A549 (cell line): ENCODE results near the gene KLF4. TPM values are rescaled to one million over a fixed set of nuclear protein-coding genes. Genes with fewer than 3 reads are reported as not detected.
A peak's percentile ranks its signal among the peaks of the same experiment; 100 is the strongest.

Source experiments
- ATAC-seq, 2 experiments: fragments of 200-7000 bp in 1 of 2; fragments of >200 bp in 1 of 2; cut with Nextera tagmentation in 1 of 2; cut with Tn5 transposase in 1 of 2; 3 replicates each; pipeline versions ENCODE4 v1.8.0 to v1.9.1; 2018 to 2020; ENCODE audit warnings: mild to moderate bottlenecking in 1 of 2, moderate library complexity in 1 of 2
- CTCF ChIA-PET: fragments of 300-600 bp; sonication (Branson Sonifier 250); formaldehyde crosslinking; extraction: SDS; loops from one replicate; lab custom pipeline; 2021; ENCODE audit warnings: antibody characterized with exemption, inconsistent platforms; lab: Yijun Ruan, JAX
- POLR2A ChIA-PET: fragments of 350-600 bp; formaldehyde crosslinking; extraction: SDS; loops from one replicate; lab custom pipeline; 2021; ENCODE audit warnings: antibody characterized with exemption, inconsistent platforms; lab: Yijun Ruan, JAX
- DNase-seq, 2 experiments: peaks; one replicate each; pipeline versions ENCODE4 v3.0.0 to v3.0.0-alpha.2; 2011 to 2016; ENCODE audit warnings: low read depth in 1 of 2, low spot score in 1 of 2
- FAIRE-seq: peaks from 2 replicates; lab custom pipeline; 2011; peaks lifted over from hg19 to GRCh38; lab: Jason Lieb, UNC
- H3K27ac ChIP-seq, 2 experiments: fragments of >200 bp; sonication (Bioruptor Twin); formaldehyde crosslinking; 3 replicates each; pipeline ENCODE4 v1.5.1; 2016 to 2017
- H3K4me1 ChIP-seq: fragments of >200 bp; sonication (Bioruptor Twin); formaldehyde crosslinking; 3 replicates; pipeline ENCODE4 v1.6.1; 2016
- H3K4me2 ChIP-seq: fragments of >200 bp; sonication (Bioruptor Twin); formaldehyde crosslinking; 3 replicates; pipeline ENCODE4 v1.6.1; 2016
- H3K4me3 ChIP-seq: fragments of >200 bp; sonication (Bioruptor Twin); formaldehyde crosslinking; 3 replicates; pipeline ENCODE4 v1.5.1; 2016
- H3K9me3 ChIP-seq: fragments of >200 bp; sonication (Bioruptor Twin); formaldehyde crosslinking; 3 replicates; pipeline ENCODE4 v1.6.1; 2016
- ATOH8 ChIP-seq: fragments of 250-450 bp; sonication (Bioruptor Pico); IDR thresholded peaks from 2 replicates; pipeline ENCODE4 v1.5.0; 2020; ENCODE audit warnings: low read depth, mild to moderate bottlenecking, moderate library complexity
- BCL3 ChIP-seq: fragments of >200 bp; sonication (Bioruptor Twin); formaldehyde crosslinking; IDR thresholded peaks from 3 replicates; pipeline ENCODE4 v1.6.1; 2016
- CBX8 ChIP-seq: fragments of 200-600 bp; sonication (generic); IDR thresholded peaks from 2 replicates; pipeline ENCODE4 v1.6.1; 2016
- CEBPB ChIP-seq, 2 experiments: fragments of >200 bp in 1 of 2; sonication (Bioruptor Twin) in 1 of 2; formaldehyde crosslinking in 1 of 2; IDR thresholded peaks; 2 replicates each; pipeline ENCODE4 v1.6.1; 2012 to 2016
- CHD2 ChIP-seq: fragments of 150-350 bp; IDR thresholded peaks from 2 replicates; pipeline ENCODE4 v1.6.1; 2014; ENCODE audit warnings: low read length; ENCODE audit not compliant: partially characterized antibody
- CHD4 ChIP-seq: fragments of 200-600 bp; sonication (generic); IDR thresholded peaks from 2 replicates; pipeline ENCODE4 v1.6.1; 2016; ENCODE audit warnings: antibody characterized with exemption, mild to moderate bottlenecking, borderline replicate concordance
- CTCF ChIP-seq: fragments of >200 bp; sonication (Bioruptor Twin); formaldehyde crosslinking; IDR thresholded peaks from 3 replicates; pipeline ENCODE4 v1.5.1; 2016
- E2F6 ChIP-seq: IDR thresholded peaks from 2 replicates; pipeline ENCODE4 v1.6.1; 2012; ENCODE audit warnings: low read depth, borderline replicate concordance
- EP300 ChIP-seq, 2 experiments: fragments of >200 bp; sonication (Bioruptor Twin); formaldehyde crosslinking; IDR thresholded peaks; 2 replicates in 1 of 2; 3 replicates in 1 of 2; pipeline ENCODE4 v1.6.1; 2016 to 2017
- FOSB ChIP-seq: fragments of 250-450 bp; sonication (Bioruptor Pico); IDR thresholded peaks from 2 replicates; pipeline ENCODE4 v1.5.0; 2020; ENCODE audit warnings: mild to moderate bottlenecking, moderate library complexity
- FOXS1 ChIP-seq: fragments of 250-450 bp; sonication (Bioruptor Pico); IDR thresholded peaks from 2 replicates; pipeline ENCODE4 v1.5.0; 2020; ENCODE audit warnings: mild to moderate bottlenecking, moderate library complexity
- GATA3 ChIP-seq: IDR thresholded peaks from 2 replicates; pipeline ENCODE4 v1.6.1; 2012; ENCODE audit warnings: borderline replicate concordance
- HDAC2 ChIP-seq: fragments of 200-600 bp; sonication (generic); IDR thresholded peaks from 2 replicates; pipeline ENCODE4 v1.6.1; 2016
- HEYL ChIP-seq: fragments of 250-450 bp; sonication (Bioruptor Pico); IDR thresholded peaks from 2 replicates; pipeline ENCODE4 v1.8.0; 2021; ENCODE audit warnings: mild to moderate bottlenecking, moderate library complexity
- HMGXB4 ChIP-seq: fragments of 250-450 bp; sonication (Bioruptor Pico); IDR thresholded peaks from 2 replicates; pipeline ENCODE4 v1.5.0; 2021; ENCODE audit warnings: mild to moderate bottlenecking, moderate library complexity, borderline replicate concordance
- HOXA7 ChIP-seq: fragments of 250-450 bp; sonication (Bioruptor Pico); IDR thresholded peaks from 2 replicates; pipeline ENCODE4 v1.5.0; 2020; ENCODE audit warnings: mild to moderate bottlenecking, moderate library complexity
- HOXB5 ChIP-seq: fragments of 250-450 bp; sonication (Bioruptor Pico); IDR thresholded peaks from 2 replicates; pipeline ENCODE4 v1.5.0; 2020; ENCODE audit warnings: mild to moderate bottlenecking, moderate library complexity
- JUN ChIP-seq, 2 experiments: fragments of >200 bp; sonication (Bioruptor Twin); formaldehyde crosslinking; IDR thresholded peaks; 2 replicates in 1 of 2; 3 replicates in 1 of 2; pipeline ENCODE4 v1.6.1; 2016 to 2017
- JUNB ChIP-seq: fragments of >200 bp; sonication (Bioruptor Twin); formaldehyde crosslinking; IDR thresholded peaks from 2 replicates; pipeline ENCODE4 v1.6.1; 2016
- MYC ChIP-seq: IDR thresholded peaks from 2 replicates; pipeline ENCODE4 v1.6.1; 2012; ENCODE audit warnings: mild to moderate bottlenecking, inconsistent platforms, low read length, improper control_type of control experiment, borderline replicate concordance
- NR3C1 ChIP-seq: fragments of >200 bp; sonication (Bioruptor Twin); formaldehyde crosslinking; IDR thresholded peaks from 3 replicates; pipeline ENCODE4 v1.6.1; 2017
- PHF8 ChIP-seq: fragments of 200-600 bp; sonication (generic); IDR thresholded peaks from 2 replicates; pipeline ENCODE4 v1.6.1; 2016; ENCODE audit warnings: low read depth, mild to moderate bottlenecking, antibody characterized with exemption, moderate library complexity, borderline replicate concordance
- POLR2AphosphoS2 ChIP-seq: conservative IDR thresholded peaks from 2 replicates; pipeline ENCODE4 v1.6.1; 2012; ENCODE audit warnings: low read length, improper control_type of control experiment, inconsistent platforms
- RAD21 ChIP-seq, 2 experiments: fragments of >200 bp in 1 of 2; sonication (Bioruptor Twin) in 1 of 2; formaldehyde crosslinking in 1 of 2; IDR thresholded peaks in 1 of 2; conservative IDR thresholded peaks in 1 of 2; 2 replicates in 1 of 2; 3 replicates in 1 of 2; pipeline ENCODE4 v1.6.1; 2012 to 2018; ENCODE audit warnings: inconsistent platforms in 1 of 2
- RNF2 ChIP-seq: fragments of 200-600 bp; sonication (generic); IDR thresholded peaks from 2 replicates; pipeline ENCODE4 v1.6.1; 2016; ENCODE audit warnings: low read depth, mild to moderate bottlenecking, antibody characterized with exemption, moderate library complexity, borderline replicate concordance
- SMC3 ChIP-seq: fragments of >200 bp; sonication (Bioruptor Twin); formaldehyde crosslinking; IDR thresholded peaks from 3 replicates; pipeline ENCODE4 v1.6.1; 2018; ENCODE audit warnings: inconsistent platforms
- TFCP2L1 ChIP-seq: fragments of 250-450 bp; sonication (Bioruptor Pico); IDR thresholded peaks from 2 replicates; pipeline ENCODE4 v1.5.0; 2021; ENCODE audit warnings: mild to moderate bottlenecking
- TP53 ChIP-seq: fragments of 250-450 bp; sonication (Bioruptor Pico); IDR thresholded peaks from 2 replicates; pipeline ENCODE4 v1.5.0; 2021; ENCODE audit warnings: mild to moderate bottlenecking, moderate library complexity
- USF2 ChIP-seq: fragments of 450-650 bp; IDR thresholded peaks from 2 replicates; pipeline ENCODE4 v1.6.1; 2014; ENCODE audit warnings: antibody characterized with exemption
- ZFP36 ChIP-seq: fragments of 450-650 bp; IDR thresholded peaks from 2 replicates; pipeline ENCODE4 v1.6.1; 2014; ENCODE audit warnings: borderline replicate concordance; ENCODE audit not compliant: partially characterized antibody
- ZSCAN20 ChIP-seq: fragments of 250-450 bp; sonication (Bioruptor Pico); IDR thresholded peaks from 2 replicates; pipeline ENCODE4 v1.8.0; 2022; ENCODE audit warnings: mild to moderate bottlenecking, moderate library complexity
- WGBS: methylation state at CpG from one replicate; pipeline ENCODE4 v1.1.6; 2017; ENCODE audit errors: missing lambda C conversion rate; 5-methylcytosine and 5-hydroxymethylcytosine counted together
- polyA plus RNA-seq, 4 experiments: library from polyadenylated mRNA; depleted of rRNA in 3 of 4; stranded (reverse); fragments of >200 nt; fragmentation: RNase III in 1 of 4; extraction: RNeasy Plus Mini Kit Qiagen cat#74134 plus additional on column Dnase treatment in 1 of 4; gene quantifications; 2 replicates in 3 of 4; 3 replicates in 1 of 4; pipeline ENCODE4 v1.2.3, GENCODE V29; 2011 to 2017

The KLF4 gene
- polyA plus RNA-seq, 2 of the 4 experiments (the other 2 are of a cell fraction): 3.6 to 8.3 TPM

- Histone ChIP-seq H3K4me1 (peaks cover 17% of the 10 kb centered on the region), H3K4me3 (no peak overlapping the region), H3K27ac (no peak overlapping the region), H3K4me2 (no peak overlapping the region), H3K9me3 (no peaks in the 10 kb centered on the region)
- WGBS: 91% methylated on average over 15 of the region's 15 CpGs
- ChIA-PET POLR2A (no interaction called here), CTCF (no interaction called here)
- no peak for ATAC-seq
- TF ChIP-seq SMC3 (no peak), GATA3 (no peak), USF2 (no peak), NR3C1 (no peak), BCL3 (no peak), FOSB (CRISPR knock-in tag) (no peak), TP53 (CRISPR knock-in tag) (no peak), POLR2AphosphoS2 (no peak)
- DNase-seq: no peak
- FAIRE-seq: no peak
Observed at GRCh38 chr9:107485458-107486043, 4.0 kb downstream of the KLF4 start.

- FAIRE-seq (peak; percentile 23), ATAC-seq (peak; percentile 57 to 68; a peak in 4 of 6 replicates)
- no peak overlapping the region for H3K27ac ChIP-seq
Observed at GRCh38 chr9:107484117-107484723, 5.3 kb downstream of the KLF4 start.

More at GRCh38 chr9:107484117-107484723, 5.3 kb downstream of the KLF4 start:
- 44% methylated on average over 4 of the region's 4 CpGs for WGBS
- H3K4me3 ChIP-seq: no peak overlapping the region
- peaks cover 19% of the 10 kb centered on the region for H3K4me1 ChIP-seq
- peak; percentile 51 to 84 for DNase-seq
- no peaks in the 10 kb centered on the region for H3K9me3 ChIP-seq
- ChIA-PET POLR2A (no interaction called here), CTCF (interaction anchor here (0.6 to 4.1 kb wide), 53 partner anchors 9 to 1329 kb away, joined by 3 to 46 read pairs (median 3); no protein-coding TSS in a partner anchor)
- TF ChIP-seq HOXB5 (CRISPR knock-in tag) (no peak), PHF8 (no peak), CTCF (peak; percentile 83), JUNB (no peak), HDAC2 (no peak), NR3C1 (no peak), TFCP2L1 (CRISPR knock-in tag) (no peak), HEYL (no peak), ZSCAN20 (CRISPR knock-in tag) (no peak), CBX8 (no peak), MYC (no peak), RNF2 (no peak), ATOH8 (CRISPR knock-in tag) (no peak), CEBPB (IDR thresholded peaks at IDR 0.05) (no peak), HMGXB4 (CRISPR knock-in tag) (no peak), SMC3 (peak; percentile 90), RAD21 (conservative IDR thresholded peaks at IDR 0.05 in 1 of 2, IDR thresholded peaks at IDR 0.05 in 1 of 2) (peak; percentile 94 to 97), GATA3 (no peak), FOXS1 (CRISPR knock-in tag) (no peak), JUN (IDR thresholded peaks at IDR 0.05) (no peak), E2F6 (no peak), CHD2 (no peak), ZFP36 (no peak), EP300 (IDR thresholded peaks at IDR 0.05) (no peak), CHD4 (no peak), HOXA7 (CRISPR knock-in tag) (no peak)
- H3K4me2 ChIP-seq: no peak overlapping the region
